ENCODE measurements around the gene BRAT1. TPM values are rescaled to one million over a fixed set of nuclear protein-coding genes. Genes with fewer than 3 reads are reported as not detected.
A peak's percentile ranks its signal among the peaks of the same experiment; 100 is the strongest.

BRAT1 gene
- 7.7 TPM for total RNA-seq

DNA sequence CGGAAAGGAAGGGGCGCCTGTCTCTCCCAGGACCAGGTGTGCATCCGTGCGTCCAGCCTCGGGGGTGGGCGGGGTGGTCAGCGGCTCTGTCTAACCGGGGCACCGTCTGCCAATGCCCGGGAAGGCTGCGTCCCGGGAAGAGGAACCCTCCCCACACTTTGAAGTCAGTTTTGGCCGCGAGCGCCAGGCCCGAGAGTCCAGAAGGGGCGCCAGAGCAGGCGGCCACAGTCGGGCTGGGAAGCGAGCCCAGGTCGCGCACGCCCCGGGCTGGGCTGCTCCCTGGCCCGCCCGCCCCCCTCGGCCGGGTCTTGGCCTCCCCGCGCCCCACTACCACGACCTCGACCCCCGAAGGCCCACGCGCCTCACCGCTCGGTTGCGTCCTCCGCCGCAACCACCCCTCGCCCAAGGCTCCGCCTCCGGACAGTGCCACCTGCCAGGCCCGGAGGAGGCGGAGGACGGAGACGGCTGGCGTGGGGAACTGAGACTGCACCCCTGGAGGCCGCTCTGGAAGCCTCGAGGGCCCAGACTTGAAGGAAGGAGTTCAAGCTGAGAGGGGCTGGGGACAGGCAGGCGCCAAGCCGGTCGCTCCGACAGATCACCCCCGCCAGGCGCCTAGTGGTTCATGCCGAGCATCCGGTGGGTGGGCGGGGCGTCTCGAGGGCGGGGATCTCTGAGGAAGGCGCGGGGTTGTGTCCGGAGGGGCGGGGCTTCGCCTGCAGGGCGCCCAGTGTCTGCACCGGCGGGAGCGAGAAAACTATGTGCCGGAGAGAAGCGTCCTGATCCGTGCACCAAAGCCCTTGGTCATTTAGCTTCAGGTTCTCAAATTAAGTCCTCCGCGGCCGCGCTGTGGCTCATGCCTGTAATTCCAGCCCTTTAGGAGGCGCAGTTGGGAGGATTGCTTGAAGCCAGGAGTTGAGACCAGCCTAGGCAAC, at the start of gene BRAT1:
BRAT1 (minus strand) TSS at position 404 of the 932 bp plus-strand sequence. CDS start 1,093 bp downstream, outside the sequence.
- Histone ChIP-seq H3K27me3 (ENCODE audit: insufficient read depth, low read length) (no peaks in the 10 kb centered on the region), H3K4me1 (ENCODE audit: insufficient read depth, low read length) (peaks cover 59% of the 10 kb centered on the region), H3K9me3 (ENCODE audit: low read depth, low read length) (no peaks in the 10 kb centered on the region), H3K4me3 (ENCODE audit: low read length) (peak within 1 kb of the TSS; percentile 62)

DNA sequence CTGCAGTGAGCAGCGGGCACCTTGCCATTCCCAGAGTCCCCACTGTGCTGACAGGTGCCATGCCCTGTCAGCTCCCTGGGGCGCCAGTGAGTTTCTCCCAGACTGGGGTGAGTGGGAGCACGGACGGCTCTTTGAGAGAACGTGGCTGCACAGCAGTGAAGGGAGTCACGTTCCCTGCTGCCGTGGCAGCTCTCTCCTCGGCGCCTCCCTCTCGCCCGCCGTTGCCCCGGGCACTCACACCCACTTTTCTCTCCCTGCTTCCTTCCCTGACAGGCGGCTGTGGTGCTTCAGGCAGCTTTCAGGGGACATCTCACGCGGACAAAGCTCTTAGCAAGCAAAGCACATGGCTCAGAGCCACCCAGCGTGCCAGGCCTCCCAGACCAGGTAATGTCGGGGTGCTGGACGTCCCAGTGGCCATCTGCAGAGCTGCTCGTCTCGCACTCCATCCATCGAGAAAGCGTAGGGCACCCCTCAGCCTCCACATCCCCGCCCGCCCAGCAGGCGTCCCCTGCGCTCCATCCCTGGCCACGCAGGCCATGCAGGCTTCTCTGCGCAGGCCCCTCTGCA, 49.4 kb upstream of the BRAT1 start:
- no peaks in the 10 kb centered on the region for H3K27me3 ChIP-seq (ENCODE audit: insufficient read depth, low read length)
- no peaks in the 10 kb centered on the region for H3K9me3 ChIP-seq (ENCODE audit: low read depth, low read length)
- H3K4me3 ChIP-seq (ENCODE audit: low read length) = no peak overlapping the region
- peaks cover 38% of the 10 kb centered on the region for H3K4me1 ChIP-seq (ENCODE audit: insufficient read depth, low read length)

DNA sequence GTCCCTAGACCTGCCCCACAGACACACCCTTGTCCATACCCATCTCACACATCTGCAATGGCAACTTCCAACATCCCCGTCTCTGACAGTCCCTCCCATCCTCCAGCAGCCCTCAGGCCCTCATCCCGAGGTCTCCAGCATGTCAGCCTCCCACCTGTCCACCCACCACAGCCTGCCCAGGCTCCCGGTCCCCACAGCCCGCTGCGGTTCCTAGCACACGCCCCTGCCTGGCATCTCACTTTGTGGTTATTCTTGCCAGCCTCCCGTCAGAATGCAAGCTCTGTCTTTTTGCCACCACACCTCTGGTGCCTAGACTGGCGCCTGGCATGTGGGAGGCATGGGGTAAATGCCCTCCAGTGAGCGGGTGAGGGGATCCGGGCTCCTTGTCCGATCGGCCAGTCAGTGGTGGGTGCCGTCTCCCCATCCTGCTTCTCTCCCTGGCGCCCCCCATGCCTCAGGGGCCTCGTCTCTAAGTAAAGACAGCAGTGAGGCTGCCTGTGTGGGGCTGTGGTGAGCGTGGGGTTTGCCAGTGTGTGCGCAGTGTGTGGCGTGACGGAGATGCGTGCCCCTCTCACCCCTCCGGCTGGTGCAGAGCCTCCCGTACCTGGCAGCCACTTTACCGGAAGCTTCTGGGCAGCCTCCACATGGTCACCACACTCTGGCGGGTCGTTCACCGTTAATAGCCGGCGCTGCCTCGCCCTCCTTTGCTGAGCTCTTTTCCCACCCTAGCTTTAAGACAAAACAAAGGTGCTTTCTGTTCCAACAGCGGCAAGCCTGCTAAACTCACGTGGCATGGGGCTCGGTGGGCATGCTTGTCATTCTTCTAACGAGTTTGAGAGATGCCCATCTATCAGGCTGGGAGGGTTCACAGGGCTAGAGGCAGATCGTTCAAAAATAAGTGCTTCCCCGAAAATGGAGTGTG, 48.0 kb upstream of the BRAT1 start:
- no peaks in the 10 kb centered on the region for H3K27me3 ChIP-seq (ENCODE audit: insufficient read depth, low read length)
- H3K9me3 ChIP-seq (ENCODE audit: low read depth, low read length) = no peaks in the 10 kb centered on the region
- peaks cover 25% of the 10 kb centered on the region for H3K4me1 ChIP-seq (ENCODE audit: insufficient read depth, low read length)
- no peak overlapping the region for H3K4me3 ChIP-seq (ENCODE audit: low read length)

DNA sequence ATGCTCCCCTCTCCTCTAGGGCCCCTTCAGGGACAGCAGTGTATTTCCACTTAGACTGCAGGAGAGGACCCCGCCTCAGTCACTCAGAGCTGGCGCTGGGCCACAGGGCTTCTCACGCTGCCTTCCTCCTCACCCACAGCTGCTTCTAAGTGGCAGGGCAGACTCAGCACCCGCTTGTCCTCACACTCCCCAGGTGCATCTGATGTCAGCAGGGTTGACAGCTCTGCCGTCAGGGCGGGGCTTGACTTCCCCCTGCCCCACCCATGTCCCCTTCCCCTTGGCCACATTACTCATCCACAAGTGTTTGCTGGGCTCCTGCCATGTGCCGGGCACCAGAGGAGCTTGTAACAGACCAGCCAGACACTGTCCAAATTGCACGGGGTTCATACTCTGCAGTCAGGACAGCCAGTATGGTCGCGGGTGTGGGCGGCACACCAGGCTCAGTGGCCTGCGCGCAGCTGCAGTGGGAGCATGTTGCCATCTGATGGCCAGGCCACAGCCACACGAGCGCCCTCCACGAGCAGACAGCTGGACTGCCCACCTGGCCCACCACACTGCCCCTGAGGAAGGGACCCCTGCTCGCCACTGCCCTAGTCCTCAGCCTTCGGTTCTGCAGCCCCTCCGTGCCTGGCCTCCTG, 47.2 kb upstream of the BRAT1 start:
- Histone ChIP-seq H3K4me1 (ENCODE audit: insufficient read depth, low read length) (peaks cover 17% of the 10 kb centered on the region), H3K9me3 (ENCODE audit: low read depth, low read length) (no peaks in the 10 kb centered on the region), H3K4me3 (ENCODE audit: low read length) (no peak overlapping the region), H3K27me3 (ENCODE audit: insufficient read depth, low read length) (no peaks in the 10 kb centered on the region)

DNA sequence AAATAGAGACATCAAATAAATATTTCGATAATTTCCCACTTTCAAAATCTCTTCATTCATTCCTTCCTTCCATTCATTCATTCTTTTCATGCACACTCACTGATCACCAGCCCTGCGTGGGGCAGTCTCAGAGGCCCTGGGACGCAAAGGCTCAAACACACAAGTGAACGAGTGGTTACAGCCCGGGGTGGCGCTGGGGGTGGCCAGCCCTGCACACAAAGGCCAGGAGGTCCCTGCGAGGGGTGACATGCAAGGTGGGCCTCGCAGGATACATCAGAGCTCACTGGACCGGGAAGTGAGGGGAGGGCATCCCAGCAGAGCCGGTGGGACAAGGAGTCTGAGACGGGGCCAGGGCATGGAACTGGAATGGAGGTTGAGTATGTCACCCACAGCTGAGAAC, 46.6 kb upstream of the BRAT1 start:
- peaks cover 11% of the 10 kb centered on the region for H3K4me1 ChIP-seq (ENCODE audit: insufficient read depth, low read length)
- no peak overlapping the region for H3K4me3 ChIP-seq (ENCODE audit: low read length)
- H3K27me3 ChIP-seq (ENCODE audit: insufficient read depth, low read length) = no peaks in the 10 kb centered on the region
- H3K9me3 ChIP-seq (ENCODE audit: low read depth, low read length) = no peaks in the 10 kb centered on the region

DNA sequence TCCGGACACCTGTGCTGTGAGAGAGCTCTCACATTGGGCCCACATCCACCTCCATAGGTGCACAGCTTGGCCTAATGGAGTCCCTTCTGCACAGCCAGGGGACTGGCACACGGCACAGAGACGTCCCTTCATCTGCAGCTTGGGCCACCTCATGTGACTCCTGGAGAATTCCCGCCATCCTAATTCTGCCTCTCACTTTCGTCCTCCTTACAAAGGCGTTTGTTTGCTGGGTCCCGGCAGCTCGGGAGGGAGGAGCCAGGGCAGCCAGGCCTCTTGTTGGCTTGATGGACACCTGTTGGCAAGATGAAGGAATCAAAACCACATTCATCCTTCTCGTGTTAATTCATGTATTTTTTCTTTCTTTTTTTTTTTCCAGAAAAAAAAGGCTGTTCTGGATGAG, 45.7 kb upstream of the BRAT1 start:
- Histone ChIP-seq H3K27me3 (ENCODE audit: insufficient read depth, low read length) (no peaks in the 10 kb centered on the region), H3K4me3 (ENCODE audit: low read length) (no peak overlapping the region), H3K4me1 (ENCODE audit: insufficient read depth, low read length) (peaks cover 7% of the 10 kb centered on the region), H3K9me3 (ENCODE audit: low read depth, low read length) (no peaks in the 10 kb centered on the region)

DNA sequence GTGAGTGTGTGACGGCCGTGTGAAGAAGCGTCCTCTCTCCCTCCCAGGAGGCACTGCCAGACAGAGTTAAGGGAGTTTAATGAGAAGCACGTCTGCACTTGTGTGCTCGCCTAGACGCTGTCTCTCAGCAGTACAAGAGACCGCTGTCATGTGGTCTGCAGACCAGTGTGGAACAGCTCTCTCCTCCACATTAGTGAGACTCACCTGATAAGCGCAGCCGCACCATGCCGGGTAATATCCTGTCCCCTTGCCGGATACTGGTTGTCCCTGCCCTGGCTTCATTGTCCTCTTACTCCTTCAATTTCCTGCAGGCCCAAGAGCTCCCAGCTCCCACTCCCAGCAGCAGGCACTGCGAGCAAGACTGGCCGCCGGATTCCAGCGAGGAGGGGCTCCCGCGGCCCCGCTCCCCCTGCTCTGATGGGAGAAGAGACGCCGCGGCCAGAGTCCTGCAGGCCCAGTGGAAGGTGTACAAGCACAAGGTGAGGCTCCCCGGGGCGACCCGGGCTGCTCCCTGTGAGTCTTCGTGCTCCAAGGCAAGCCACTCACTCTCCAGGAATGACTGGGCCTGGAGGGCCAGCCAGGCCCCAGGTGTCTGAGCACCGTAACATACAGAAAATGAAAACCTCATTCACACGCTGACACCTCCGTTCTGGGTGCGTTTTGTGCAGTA, 43.0 kb upstream of the BRAT1 start:
- H3K27me3 ChIP-seq (ENCODE audit: insufficient read depth, low read length) = no peaks in the 10 kb centered on the region
- peaks cover 7% of the 10 kb centered on the region for H3K4me1 ChIP-seq (ENCODE audit: insufficient read depth, low read length)
- H3K4me3 ChIP-seq (ENCODE audit: low read length) = no peak overlapping the region
- no peaks in the 10 kb centered on the region for H3K9me3 ChIP-seq (ENCODE audit: low read depth, low read length)

DNA sequence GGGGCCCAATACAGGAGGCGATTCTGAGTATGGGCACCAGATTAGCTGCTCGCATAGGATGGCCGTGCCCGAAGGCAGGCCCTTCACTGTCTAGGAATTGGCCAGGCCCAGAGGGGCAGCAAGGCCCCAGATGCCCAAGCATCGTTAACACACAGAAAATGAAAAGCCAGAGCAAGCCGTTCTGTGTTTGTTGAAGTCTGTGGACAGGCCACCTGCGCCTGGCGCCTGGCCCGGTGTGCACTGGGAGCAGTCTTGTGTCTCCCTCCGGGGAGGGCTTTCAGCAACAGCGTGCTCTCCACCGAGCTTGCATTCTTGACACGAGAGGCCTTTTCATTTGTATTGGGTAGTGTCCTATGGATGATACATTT, 41.9 kb upstream of the BRAT1 start:
- H3K4me3 ChIP-seq (ENCODE audit: low read length) = no peak overlapping the region
- H3K4me1 ChIP-seq (ENCODE audit: insufficient read depth, low read length) = peaks cover under 1% of the 10 kb centered on the region
- H3K27me3 ChIP-seq (ENCODE audit: insufficient read depth, low read length) = no peaks in the 10 kb centered on the region
- no peaks in the 10 kb centered on the region for H3K9me3 ChIP-seq (ENCODE audit: low read depth, low read length)

DNA sequence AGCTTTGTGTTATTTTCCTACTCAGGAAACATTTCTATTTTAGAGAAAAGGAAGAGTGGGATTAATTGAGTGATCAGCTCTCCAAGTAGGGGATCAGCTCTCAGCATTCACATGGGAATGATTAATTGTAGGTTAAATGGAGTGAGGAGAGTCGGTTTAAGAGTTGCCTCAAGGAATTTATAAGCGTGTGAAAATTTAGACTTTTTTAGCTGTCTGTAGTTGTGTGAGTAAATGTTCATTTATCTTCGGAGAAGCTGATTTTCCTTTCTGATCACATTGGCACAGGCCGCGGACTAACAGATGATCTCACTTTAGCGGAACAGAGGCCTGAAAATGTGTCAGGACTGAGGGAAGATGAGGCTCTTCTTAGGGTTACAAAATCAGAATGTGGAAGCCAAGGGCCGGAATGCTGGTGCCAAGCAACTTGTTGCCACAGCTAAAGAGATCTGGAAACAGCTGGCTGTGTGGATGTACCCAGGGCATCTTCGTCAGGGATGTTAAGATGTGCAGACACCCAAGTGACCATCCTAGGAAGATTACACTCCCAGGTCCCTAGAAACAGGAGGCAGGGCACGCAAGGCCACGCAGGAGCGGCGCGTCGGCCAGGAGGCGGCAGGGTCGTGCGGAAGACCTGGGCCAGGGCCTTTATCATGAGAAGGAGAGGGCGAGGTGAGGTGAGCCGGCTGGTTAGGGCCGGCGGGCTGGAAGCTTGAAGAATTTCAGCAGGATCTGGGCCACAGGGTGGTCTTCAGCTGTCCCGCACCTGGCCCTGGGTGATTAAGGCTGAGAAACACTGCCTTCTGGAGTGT, 41.3 kb upstream of the BRAT1 start:
- Histone ChIP-seq H3K27me3 (ENCODE audit: insufficient read depth, low read length) (no peaks in the 10 kb centered on the region), H3K4me3 (ENCODE audit: low read length) (no peak overlapping the region), H3K4me1 (ENCODE audit: insufficient read depth, low read length) (no peaks in the 10 kb centered on the region), H3K9me3 (ENCODE audit: low read depth, low read length) (no peaks in the 10 kb centered on the region)

DNA sequence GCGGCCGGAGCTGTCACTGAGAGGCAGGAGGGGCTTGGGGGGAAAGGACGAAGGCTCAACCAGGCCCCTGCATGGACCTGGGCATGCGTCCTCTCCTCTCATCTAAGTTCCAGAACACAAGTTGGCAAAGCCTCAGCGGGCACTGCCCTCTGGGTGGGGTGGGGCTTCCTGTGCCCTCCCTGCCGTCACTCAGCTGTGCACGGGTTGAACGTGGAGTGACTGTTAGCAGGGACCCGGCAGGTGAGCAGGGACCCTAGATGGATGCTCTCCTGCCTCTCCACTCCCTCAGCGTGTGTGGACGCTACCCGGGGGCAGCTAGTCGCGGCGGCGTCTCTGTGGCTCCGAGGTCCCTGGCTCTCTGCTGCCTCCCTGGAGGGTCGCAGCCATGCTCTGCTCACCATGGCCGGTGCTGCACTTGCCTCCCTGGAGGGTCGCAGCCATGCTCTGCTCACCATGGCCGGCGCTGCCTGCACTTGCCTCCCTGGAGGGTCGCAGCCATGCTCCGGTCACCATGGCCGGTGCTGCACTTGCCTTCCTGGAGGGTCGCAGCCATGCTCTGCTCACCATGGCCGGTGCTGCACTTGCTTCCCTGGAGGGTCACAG, 40.0 kb upstream of the BRAT1 start:
- Histone ChIP-seq H3K4me3 (ENCODE audit: low read length) (no peak overlapping the region), H3K4me1 (ENCODE audit: insufficient read depth, low read length) (no peaks in the 10 kb centered on the region), H3K9me3 (ENCODE audit: low read depth, low read length) (no peaks in the 10 kb centered on the region), H3K27me3 (ENCODE audit: insufficient read depth, low read length) (no peaks in the 10 kb centered on the region)

DNA sequence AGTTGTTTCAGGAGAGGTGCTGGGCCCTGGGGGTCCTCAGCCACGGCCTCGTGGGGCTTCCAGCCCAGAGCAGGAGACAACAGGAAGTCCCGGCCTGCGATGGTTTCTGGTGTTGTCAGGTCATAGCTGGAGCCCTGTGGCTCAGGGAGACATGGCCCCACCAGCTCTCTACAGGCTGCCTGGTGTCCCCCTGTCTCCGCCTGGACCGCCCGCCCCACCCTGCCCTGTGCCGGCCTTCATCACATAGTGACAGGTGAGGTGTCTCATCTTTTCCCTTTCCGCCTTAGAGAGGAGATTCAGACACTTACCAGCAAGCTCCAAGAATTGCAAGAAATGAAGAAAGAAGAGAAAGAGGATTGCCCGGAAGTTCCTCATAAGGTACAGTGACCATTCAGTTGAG, 39.3 kb upstream of the BRAT1 start:
- no peaks in the 10 kb centered on the region for H3K9me3 ChIP-seq (ENCODE audit: low read depth, low read length)
- H3K4me1 ChIP-seq (ENCODE audit: insufficient read depth, low read length) = no peaks in the 10 kb centered on the region
- no peak overlapping the region for H3K4me3 ChIP-seq (ENCODE audit: low read length)
- H3K27me3 ChIP-seq (ENCODE audit: insufficient read depth, low read length) = no peaks in the 10 kb centered on the region

DNA sequence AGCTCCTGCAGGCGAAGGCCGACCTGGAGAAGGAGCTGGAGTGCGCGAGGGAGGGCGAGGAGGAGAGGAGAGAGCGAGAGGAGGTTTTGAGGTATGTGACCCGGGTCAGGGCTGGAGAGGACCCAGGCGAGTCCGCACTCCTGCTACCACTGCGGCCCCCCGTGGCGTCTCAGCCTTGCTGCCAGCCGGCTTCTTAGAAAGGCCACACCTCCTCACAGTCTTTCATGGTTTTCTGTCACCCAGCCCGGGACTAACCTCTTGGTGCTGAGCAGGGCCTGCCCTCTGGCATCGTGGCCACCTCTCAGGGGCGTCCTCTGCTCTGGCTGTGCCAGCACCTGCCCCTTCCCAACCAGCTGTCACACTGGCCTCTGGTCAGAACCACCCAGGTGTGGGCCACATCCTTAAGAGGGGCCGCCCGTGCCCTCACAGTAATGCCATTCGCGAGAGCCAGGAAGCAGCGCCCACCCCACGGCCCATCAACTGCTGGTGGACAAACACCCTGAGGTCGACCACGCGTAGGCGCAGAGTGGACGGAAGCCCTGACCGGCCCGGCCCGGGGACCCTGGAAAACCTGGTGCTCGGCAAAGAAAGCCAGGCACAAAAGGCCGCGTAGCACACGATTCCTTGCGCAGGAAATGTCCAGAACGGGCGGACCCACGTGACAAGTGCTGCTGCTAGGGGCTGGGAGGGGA, 37.9 kb upstream of the BRAT1 start:
- Histone ChIP-seq H3K4me1 (ENCODE audit: insufficient read depth, low read length) (no peaks in the 10 kb centered on the region), H3K4me3 (ENCODE audit: low read length) (no peak overlapping the region), H3K9me3 (ENCODE audit: low read depth, low read length) (no peaks in the 10 kb centered on the region), H3K27me3 (ENCODE audit: insufficient read depth, low read length) (no peaks in the 10 kb centered on the region)

DNA sequence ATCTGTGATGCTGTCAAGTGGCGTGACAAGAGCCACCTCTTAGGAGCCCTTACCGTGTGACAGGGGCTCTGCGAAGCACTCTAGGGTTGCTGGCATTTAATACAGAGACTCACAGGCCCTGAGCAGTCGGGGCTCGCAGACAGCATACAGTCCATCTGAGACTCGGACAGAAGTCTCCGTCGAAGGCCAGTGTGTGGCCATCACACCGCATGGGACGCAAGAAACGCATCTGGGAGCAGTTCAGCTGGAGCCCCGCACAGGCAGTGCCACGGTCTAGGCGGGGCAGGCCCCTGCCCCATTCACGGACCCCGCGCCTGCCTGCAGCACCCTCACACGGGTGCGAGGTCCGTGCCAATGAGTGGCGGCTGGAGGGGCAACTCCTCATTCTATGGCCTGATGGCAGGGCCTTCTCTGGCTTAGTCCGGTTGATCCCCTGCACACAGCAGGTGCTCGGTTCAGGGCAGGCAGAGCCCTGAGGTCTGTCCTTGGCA, 37.1 kb upstream of the BRAT1 start:
- no peaks in the 10 kb centered on the region for H3K9me3 ChIP-seq (ENCODE audit: low read depth, low read length)
- H3K4me1 ChIP-seq (ENCODE audit: insufficient read depth, low read length) = no peaks in the 10 kb centered on the region
- no peaks in the 10 kb centered on the region for H3K27me3 ChIP-seq (ENCODE audit: insufficient read depth, low read length)
- no peak overlapping the region for H3K4me3 ChIP-seq (ENCODE audit: low read length)
